ENCODE results near the gene LDLRAP1.

The LDLRAP1 gene

DNA sequence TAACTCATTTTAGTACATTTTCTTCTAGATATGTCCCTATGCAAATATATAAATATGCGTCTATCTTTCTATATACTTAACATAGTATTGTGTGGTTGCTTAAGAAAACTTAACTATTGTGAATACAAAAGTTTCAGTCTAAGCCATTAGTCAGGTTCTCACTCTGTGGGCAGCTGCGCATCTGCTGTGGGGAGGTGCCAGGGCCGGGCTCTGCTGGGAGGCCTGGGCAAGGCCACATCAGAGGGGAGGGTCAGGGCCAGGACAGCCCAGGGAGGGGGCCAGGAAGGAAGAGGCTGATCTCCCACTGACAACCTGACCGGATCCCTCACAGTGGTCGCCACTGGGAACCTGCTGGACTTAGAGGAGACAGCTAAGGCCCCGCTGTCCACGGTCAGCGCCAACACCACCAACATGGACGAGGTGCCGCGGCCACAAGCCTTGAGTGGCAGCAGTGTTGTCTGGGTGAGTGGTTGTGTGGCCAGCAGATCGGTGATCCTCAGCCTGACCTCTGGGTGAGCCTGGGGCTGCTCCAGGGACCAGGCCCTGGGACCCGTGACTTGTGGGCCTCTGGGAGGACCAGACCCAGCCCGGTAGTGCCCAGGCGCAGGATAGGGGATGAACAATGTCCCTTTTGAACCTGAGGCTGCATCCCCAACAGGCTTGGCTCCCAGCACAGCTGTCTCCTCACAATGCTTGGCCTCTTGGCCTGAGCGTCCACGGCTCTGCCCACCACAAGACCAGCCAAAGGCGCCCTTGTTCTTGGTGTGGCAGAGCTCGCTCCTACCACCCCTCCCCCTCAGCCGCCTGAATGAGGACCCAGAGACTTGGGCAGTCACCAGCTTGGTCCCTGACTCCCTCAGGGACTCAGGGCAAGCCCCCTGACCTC lies 20.2 kb downstream of the LDLRAP1 start:
- DNase-seq: no peak

DNA sequence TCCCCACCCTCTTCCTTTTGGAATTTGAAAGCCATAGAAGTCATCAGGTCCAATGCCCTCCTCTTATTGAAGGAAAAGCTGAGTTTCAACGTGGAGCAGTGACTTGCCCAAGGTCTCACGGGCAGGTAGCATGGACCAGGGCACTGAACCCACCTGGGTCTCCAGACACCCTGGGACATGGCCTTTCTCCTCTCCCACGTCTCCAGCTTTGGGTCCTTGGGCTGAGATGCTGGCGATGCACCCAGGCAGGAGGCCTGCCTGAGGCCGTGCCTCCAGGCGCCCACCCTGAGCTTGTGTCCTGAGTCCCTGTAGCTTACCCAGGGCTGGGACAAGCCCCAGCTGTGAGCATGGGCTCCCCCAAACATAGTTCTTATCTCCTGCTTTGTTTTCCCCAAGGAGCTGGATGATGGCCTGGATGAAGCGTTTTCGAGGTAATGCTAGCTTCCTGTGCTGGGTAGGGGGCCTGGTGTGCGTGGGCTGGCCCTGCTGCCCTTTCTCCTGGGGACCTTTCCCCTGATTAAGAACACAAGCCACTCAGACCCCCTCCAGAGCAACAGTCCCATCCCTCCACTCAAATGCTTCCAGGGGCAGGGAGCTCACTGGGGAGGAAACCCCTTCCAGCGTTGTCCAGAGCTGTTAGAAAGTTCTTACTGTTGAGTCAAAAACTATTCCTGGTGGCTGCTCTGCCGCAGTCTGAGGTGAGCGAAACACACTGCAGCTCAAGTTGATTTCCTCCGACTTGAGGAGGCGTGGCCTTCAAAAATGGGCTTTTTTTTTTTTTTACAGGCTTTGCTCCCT lies 21.6 kb downstream of the LDLRAP1 start:
- DNase-seq: no peak

DNA sequence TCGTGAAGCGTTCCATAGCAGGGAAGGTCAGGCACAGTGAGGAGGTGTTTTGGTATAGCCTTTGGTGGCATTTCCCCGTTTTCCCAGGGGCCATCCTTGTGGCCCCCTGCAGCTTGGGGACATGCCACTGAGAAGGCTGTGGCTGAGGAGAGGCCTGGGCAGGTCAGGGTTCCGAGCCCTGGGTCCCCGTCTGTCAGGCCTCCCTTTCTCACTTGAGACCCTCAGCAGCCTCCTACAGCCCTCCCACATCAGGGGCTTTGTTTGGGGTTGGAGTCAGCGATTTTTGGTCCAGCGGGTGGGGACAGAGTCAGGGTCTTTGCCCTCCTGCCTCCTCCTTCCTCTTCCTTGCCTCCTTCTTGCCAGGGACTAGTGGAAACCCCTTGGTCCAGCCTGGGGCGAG lies 22.2 kb downstream of the LDLRAP1 start:
- no peak for DNase-seq

DNA sequence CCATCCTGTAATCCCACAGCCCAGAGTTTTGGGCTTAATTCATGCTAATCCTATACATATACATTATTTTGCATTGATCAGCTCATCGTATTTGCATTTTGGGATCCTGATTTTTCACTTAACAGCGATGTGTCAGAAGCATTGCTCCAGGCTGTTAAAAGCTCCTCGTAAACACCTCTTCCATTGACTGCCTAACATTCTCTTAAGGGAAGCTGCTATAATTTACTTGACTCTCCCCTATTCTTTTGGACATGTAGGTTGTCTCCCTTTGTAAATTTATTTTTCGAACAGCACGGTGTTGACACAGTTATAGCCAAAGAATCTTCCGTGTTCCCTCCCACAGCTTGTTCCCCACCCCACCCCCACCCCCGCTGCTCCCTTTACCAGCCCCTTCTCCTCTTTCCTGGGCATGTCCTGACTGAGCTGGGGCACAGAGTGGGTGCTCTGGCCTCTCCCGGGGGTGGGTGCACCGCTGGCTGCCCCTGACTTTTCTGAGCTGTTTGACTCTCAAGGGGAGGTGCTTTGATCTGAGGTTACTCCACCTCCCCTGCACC lies 22.8 kb downstream of the LDLRAP1 start:
- DNase-seq: no peak

DNA sequence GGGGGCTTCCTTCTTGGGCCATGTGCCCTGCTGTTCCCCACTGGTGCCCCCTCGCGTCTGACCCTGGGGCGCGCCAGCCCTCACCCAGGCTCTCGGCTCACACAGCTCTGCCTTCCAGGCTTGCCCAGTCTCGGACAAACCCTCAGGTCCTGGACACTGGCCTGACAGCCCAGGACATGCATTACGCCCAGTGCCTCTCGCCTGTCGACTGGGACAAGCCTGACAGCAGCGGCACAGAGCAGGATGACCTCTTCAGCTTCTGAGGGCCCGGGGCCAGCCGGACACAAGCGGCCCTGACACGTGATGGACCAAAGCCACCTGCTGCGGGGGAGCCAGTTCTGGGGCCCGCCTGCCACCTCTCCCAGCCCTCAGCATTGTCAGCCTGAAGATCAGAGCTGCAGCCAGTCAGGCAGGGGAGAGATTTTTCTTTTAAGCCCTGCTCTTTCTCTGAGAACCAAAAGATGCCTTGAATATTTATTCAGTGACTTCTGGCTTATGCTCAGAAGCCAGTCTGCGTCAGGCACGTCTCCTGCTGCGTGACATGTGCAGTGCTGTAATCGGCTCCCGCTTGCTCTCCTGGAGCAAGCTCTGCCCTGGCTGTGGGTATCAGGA lies 23.4 kb downstream of the LDLRAP1 start:
- no peak for DNase-seq

DNA sequence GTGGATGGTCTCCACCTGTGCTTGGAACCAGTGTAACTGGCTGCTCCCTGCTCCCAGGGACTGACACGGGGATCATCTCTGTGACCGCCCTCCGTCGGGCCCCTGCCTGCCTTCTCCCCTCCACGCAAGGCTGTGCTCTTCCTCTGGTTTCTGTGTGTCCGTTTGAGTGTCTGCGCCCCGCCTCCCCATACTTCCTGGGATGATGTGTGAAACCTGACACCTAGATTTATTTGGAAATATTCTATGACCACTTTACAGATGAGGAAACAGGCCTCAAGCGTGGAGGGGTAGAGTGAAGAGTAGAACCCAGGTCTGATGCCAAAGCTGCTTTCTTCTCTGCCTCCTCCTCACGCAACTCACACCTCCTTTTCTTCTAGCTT lies 24.3 kb downstream of the LDLRAP1 start:
- no peak for DNase-seq

DNA sequence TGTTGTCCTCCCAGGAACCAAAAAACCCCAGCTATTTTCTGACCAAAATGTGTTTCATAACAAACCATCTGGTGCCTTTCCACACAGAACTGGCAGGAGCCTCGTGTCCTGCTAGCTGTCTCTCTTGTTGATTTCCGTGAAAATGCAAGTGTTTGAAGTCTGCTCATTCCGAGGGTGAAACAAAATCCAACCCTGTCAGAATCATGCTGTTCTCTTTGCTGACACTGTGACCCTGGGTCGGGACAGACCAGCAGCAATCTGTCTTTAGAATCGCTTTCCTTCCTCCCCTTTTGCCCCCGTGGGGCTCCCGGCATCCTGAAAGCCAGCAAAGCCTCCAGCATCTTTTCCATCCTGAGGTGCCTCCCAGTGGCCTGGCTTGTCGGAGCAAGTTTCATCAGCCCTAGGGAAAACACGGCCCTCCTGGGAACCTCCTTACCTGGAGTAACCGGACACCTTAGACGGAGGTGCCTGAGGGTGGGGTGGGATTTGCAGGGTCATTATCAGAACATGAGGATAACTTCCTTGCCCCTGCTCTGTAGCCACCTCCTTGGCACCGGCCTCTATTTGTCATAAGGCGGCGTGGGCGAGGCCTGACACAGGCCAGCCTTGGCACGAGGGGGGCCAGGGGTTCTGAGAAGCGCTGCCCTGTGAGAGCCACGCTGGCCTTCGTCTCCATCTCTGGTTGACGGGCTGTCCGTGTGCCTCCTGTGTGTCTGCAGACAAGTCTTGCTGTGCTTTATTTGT lies 24.9 kb downstream of the LDLRAP1 start:
- no peak for DNase-seq

DNA sequence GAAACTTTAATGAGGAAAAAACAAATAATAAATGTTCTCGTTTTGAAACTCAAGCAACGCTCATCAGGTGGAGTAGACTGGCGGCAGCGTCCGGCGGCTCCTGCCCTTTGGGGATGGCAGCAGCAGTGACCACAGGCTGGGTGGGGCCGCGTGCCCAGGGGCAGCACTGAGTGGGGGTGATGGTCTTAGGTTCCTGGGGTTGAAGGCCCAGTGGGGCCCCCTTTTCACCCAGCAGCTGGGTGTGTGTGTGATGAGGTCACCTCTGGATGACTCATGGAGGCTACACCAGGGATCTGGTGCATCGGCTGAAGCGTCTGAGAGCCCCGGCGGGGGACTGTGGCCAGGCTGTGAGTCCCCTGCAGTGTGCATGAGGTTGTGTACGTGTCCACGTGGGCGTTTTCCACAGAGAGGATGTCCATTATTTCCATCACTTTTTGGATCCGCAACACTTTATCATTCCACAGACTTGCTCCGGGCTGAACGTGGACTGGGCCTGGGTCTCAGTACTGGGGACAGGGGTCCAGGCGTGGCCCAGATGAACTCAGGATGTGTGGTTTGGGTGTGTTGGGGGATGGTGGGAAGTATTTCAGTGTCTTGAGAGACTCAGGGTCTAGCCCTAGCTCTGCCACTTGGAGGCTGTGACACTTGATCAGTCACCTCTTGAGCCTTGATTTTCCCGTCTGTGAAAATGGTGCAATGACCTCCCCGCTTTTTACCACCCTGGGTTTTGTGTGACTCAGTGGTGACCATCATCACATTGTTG lies 25.6 kb downstream of the LDLRAP1 start:
- DNase-seq: no peak

DNA sequence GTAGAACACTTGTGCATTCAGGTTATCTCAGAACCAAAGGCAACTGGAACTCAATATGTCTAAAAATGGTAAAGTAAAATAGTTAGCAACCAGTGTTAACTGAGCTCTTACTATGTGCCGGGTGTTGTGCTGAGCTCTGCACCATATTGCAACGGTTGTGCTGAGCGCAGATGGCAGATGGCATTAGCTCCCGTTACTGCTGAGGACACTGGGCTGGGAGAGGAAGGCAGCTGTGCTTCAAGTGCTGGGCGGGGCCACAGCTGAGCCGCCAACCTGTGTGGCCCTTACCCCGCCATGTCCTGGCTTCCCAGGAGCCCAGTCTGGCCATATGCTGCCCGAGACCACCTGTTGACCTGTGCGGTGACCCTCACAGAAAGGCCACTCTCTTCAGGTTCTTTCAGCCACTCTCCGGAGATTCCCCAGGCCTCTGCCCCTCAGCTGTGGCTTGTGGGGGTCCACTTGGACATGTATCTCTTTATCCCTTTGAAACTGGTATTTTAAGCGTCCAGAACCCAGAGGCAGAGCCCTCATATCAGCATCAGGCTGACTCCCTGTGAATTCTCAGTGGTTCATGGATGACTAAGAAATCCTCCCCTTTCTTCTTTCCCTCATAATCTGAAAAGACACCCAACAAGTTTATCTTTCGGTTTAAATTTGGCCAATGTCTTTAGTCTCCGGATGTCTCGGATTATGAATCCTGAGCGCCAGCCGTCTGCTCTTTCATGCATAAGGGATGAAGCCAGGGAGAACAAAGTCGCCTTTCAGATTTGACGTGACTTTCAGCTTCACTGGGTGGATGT lies 26.4 kb downstream of the LDLRAP1 start:
- DNase-seq: no peak

DNA sequence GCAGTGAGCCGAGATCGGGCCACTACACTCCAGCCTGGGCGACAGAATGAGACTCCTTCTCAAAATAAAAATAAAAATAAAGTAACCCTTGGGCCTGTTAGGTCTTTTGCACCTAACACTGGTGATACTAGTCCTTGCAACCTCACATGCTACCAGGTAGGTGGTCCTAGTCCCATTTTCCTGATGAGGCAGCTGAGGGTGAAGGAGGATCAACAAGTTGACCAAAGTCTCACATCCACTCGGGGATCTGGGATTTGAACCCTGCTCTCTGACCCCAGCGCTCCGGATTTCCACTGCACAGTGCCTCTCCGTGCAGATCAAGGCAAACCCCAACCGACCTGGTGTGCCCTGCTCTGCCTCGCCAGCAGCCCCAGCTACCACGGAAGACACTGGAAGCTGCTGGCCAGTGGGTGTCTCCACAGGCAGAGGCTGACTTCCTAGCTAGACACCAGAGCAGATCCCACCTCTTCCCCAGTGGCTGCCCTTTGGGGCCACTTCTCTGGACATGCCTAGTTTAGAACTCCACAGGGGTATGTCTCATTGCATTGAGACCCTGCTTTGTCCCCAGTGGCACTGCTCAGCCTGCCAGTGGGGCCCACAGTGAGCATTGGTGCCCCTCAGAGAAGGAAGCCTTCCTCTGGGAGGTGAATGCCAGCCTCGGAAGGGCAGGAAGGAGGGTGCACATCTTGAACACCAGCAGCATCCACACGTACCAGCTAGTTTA lies 27.6 kb downstream of the LDLRAP1 start:
- DNase-seq: no peak

DNA sequence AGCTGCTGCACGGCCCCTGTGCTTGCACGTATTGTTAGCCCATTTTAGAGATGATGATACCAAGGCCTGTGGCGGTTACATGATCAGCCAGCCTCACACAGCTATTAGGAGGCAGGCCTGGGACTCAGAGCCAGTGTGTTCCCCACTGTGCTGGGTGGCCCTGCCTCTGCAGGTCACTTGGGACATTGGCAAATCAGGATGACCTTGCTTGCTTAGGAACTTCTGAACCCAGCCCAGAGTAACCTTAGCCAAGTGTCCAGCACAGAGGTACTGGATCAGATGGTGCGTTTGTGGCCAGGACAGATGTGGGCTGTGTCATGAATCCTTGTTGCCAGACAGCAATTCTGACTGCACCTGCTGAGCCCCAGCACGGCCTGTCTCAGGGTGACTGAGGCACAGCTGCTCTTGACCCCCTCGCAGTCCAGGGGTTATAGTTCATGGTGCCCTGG lies 28.1 kb downstream of the LDLRAP1 start:
- no peak for DNase-seq

DNA sequence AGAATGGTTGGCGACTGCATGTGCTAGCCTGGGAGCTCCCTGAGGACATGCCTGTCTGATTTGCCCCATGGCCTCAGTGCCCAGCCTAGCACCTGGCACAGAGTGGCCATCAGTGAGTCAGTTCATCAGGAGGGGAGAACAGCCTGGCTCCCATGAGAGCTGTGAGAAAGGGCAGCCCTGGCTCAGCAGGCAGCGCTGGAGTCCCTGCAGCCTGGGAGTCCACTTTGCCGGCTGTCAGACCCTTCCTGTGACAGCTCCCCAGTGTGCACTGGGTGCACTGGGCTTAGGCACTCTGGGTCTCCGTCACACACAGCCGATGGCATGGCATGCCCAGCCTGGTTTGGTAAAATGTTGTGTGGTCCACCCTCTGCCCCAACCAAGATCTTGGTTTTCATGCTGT lies 28.7 kb downstream of the LDLRAP1 start:
- no peak for DNase-seq

DNA sequence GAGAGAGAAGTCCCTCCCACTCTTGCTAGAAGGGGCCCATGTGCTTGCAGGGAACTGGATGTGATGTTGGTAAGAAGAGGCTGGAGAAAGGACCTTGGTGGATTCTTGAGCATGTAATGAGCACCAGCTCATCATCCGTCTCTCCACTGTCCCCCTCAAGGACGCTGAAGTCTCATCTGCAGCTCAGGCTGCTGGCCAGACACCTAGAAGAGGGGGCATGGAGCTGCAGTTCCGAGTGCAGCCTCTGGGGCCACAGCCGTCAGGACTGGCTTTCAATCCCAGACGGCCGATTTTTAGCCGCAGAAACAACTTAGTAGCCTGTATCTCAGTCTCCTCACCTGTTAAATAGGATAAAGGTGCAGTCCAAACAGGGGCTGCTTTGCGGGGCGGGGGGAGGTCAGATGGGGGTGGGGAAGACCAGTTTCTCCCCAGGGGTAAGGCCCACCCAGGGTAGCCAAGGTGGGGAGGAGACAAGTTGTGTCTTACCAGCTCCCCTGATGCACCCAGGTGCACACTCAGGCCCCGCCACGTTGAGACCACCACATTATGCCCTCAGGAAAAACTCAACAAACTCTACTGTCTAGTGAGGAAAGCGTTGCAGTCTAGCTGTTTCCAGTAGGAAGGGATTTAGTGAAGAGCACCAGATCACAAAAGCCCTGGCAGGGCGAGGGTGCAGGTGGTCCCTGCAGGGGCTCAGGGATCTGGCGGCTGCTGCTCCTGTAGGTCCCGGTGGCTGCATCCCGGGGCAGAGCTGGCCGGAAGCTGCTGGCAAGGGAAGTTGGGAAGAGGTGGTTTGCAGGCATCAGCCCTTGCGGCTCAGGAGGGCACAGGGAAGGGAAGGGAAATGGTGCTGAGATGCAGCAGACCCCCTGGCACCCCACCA lies 29.5 kb downstream of the LDLRAP1 start:
- DNase-seq: peak; percentile 33 to 43

DNA sequence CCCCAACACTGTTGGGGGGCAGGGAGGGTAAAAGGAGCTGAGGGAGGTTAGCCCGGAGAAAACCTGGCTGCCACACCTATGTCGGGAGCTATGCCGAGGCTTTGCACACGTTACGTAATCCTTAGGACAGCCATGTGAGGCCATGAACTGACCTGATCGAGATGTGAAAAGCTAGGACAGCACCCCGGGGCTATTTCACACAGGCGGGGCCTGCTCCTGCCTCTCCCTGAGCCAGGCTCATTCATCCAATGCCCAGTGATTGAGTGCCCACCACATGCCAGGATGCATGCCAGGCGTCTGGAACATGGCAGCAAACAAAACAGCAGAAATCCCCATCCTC lies 30.2 kb downstream of the LDLRAP1 start:
- no peak for DNase-seq

DNA sequence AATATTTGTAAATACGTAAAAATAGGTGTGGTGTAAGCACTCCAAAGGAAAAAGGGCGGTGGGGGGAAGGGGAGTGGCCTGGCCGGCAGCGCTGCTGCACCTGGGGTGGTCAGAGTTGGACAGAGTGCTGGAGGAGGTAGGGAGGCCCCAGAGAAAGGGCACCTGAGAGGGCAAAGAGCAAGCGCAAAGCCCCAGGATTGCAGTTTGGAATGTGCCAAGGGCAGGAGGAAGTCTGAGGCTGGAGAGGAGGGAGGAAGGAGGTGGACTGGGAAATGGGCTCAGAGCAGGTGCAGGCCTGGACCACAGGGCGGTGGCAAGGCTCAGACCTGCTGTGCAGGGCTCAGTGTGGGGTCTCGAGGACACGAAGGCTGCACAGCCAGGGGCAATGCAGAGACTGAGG lies 30.6 kb downstream of the LDLRAP1 start:
- DNase-seq: no peak

DNA sequence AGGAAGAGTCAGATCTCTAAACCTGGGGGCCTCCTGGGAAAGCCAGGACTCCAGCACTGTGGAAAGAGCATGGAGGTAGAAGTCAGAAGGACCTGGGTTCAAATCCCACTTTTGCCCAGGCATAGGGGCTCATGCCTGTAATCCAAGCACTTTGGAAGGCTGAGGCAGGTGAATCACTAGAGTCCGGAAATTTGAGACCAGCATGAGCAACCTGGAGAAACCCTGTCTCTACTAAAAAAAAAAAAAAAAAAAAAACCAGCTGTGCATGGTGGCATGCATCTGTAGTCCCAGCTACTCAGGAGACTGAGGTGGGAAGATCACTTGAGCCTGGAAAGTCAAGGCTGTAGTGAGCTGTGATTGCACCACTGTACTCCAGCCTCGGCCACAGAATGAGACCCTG lies 31.8 kb downstream of the LDLRAP1 start:
- no peak for DNase-seq

DNA sequence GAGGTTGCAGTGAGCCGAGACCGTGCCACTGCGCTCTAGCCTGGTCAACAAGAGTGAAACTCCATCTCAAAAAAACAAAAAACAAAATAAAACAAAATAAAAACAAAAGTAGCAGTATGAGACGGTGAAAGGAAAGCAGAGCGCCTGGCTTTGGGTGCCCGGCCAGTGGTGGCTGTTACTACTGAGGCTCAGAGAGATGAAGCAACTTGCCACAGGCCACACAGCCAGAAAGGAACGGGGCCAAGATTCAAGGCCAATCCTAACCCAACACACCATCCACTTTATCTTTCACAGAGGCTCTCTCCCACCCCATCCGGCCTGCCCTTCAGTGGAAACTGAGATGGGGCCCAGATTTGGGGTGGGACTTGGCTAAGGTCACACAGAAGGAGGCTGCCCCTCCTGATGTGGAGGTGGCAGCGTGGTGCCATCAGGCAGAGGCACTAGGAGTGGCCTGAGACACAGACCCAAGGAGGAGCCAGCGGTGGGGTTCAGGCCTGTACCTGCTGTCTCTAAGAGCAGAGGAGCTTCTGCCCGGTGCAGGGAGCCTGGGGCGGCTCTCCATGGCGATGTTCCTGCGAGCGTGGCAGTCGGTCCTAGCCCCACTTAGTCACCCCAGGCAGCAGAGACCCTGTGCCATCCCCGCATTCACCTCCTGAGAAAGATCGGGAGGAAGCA lies 33.2 kb downstream of the LDLRAP1 start:
- no peak for DNase-seq

DNA sequence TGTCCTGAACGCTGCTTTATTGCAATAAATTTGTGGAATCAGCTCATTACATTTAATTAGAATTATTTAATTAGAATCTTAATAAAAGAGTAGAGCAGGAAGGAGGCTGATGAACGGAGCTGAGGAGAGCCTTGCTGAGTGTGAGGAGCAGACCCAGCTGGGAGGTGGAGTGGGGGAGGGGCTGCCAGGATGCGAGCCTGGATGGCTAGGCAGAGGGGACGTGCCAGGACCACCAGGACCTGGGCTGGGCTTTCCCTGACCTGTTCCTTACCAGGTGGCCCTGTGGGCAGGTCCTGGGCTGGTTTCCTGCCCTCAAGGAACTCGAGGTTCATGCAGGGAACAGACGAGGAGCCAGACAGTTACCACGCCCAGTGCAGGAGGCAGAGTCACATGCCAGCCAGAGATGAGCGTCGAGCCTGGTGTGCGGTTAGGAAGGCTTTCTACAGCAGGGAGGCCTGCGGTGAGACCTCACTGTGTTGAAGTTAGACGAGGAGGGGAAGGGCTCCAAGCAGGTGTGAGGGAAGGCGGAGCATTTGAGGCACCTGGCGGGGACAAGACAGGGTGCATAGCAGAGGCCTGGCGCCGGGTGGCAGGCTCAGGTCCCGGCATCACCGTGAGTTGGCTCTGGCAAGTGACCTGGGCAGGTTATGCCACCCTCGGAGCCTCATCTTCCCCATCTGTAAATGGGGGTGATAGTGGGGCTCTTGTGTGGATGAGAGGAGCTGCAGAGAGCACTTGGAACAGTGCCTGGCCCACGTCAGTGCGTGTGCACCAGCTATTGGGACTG lies 33.9 kb downstream of the LDLRAP1 start:
- DNase-seq: no peak
